H1 (cell line): ENCODE results near the gene CHI3L1. TPM values are rescaled to one million over a fixed set of nuclear protein-coding genes. Genes with fewer than 3 reads are reported as not detected.
A peak's percentile ranks its signal among the peaks of the same experiment; 100 is the strongest.

ENCODE experiments used
- CTCF ChIA-PET: fragments of 300-600 bp; sonication (Branson Sonifier 250); formaldehyde crosslinking; loops from one replicate; lab custom pipeline; 2021; ENCODE audit not compliant: partially characterized antibody; lab: Charles Lee
- POLR2A ChIA-PET: fragments of 300-600 bp; sonication (Branson Sonifier 250); formaldehyde crosslinking; loops from one replicate; lab custom pipeline; 2021; ENCODE audit warnings: inconsistent platforms; ENCODE audit not compliant: partially characterized antibody; lab: Charles Lee
- DNase-seq, 2 experiments: peaks; one replicate each; pipeline versions ENCODE4 v3.0.0 to v3.0.0-alpha.2; 2010 to 2022; ENCODE audit warnings: low spot score in 2 of 2, low read depth in 1 of 2, mixed read lengths in 1 of 2
- FAIRE-seq: peaks from 2 replicates; lab custom pipeline; 2011; peaks lifted over from hg19 to GRCh38; lab: Jason Lieb, UNC
- H2AFZ ChIP-seq: 2 replicates; pipeline ENCODE4 v1.8.1; 2012; ENCODE audit warnings: low read length, inconsistent platforms
- H2AK5ac ChIP-seq: 2 replicates; pipeline ENCODE4 v1.6.1; 2013; ENCODE audit warnings: low read depth, low read length
- H2BK120ac ChIP-seq: replicated peaks from 2 replicates; pipeline ENCODE3; 2013; ENCODE audit warnings: low read depth, low read length, inconsistent platforms
- H2BK12ac ChIP-seq: 2 replicates; pipeline ENCODE4 v1.6.1; 2013; ENCODE audit warnings: low read depth, low read length
- H2BK15ac ChIP-seq: 2 replicates; pipeline ENCODE4 v1.6.1; 2013; ENCODE audit warnings: low read length
- H2BK20ac ChIP-seq: 2 replicates; pipeline ENCODE4 v1.6.1; 2013; ENCODE audit warnings: low read length
- H2BK5ac ChIP-seq: 2 replicates; pipeline ENCODE4 v1.6.1; 2013; ENCODE audit warnings: low read depth, low read length
- H3K14ac ChIP-seq: 2 replicates; pipeline ENCODE4 v1.6.1; 2013; ENCODE audit warnings: inconsistent platforms; ENCODE audit not compliant: insufficient read length
- H3K18ac ChIP-seq: 2 replicates; pipeline ENCODE4 v1.6.1; 2013; ENCODE audit warnings: low read length; ENCODE audit errors: extremely low read depth
- H3K23ac ChIP-seq: 2 replicates; pipeline ENCODE4 v1.6.1; 2013; ENCODE audit warnings: inconsistent platforms; ENCODE audit not compliant: insufficient read length
- H3K23me2 ChIP-seq: 2 replicates; pipeline ENCODE4 v1.6.1; 2013; ENCODE audit warnings: low read depth, low read length
- H3K27ac ChIP-seq: 2 replicates; pipeline ENCODE4 v1.6.1; 2011; ENCODE audit warnings: low read depth, low read length, inconsistent platforms
- H3K27me3 ChIP-seq, 4 experiments: replicated peaks in 1 of 4; 1 replicate in 1 of 4; 2 replicates in 3 of 4; pipeline versions ENCODE4 v1.6.1 to v1.8.1; 2011 to 2013; ENCODE audit warnings: low read length in 3 of 4, mild to moderate bottlenecking in 3 of 4, inconsistent platforms in 2 of 4, mixed read lengths in 2 of 4, moderate library complexity in 1 of 4; ENCODE audit not compliant: control insufficient read depth in 3 of 4, insufficient read depth in 3 of 4; ENCODE audit errors: extremely low read depth in 1 of 4
- H3K36me3 ChIP-seq, 4 experiments: 2 replicates each; pipeline versions ENCODE4 v1.6.1 to v1.8.1; 2011 to 2013; ENCODE audit warnings: mild to moderate bottlenecking in 4 of 4, low read length in 3 of 4, moderate library complexity in 2 of 4, control low read depth in 1 of 4, inconsistent platforms in 1 of 4; ENCODE audit not compliant: insufficient read depth in 4 of 4, control insufficient read depth in 2 of 4
- H3K4ac ChIP-seq: replicated peaks from 2 replicates; pipeline ENCODE3; 2013; ENCODE audit warnings: low read length, low read depth, mixed read lengths, inconsistent platforms; ENCODE audit not compliant: insufficient read length
- H3K4me1 ChIP-seq, 4 experiments: replicated peaks in 1 of 4; 1 replicate in 1 of 4; 2 replicates in 3 of 4; pipeline versions ENCODE4 v1.6.1 to v1.8.1; 2011 to 2013; ENCODE audit warnings: low read length in 3 of 4, inconsistent platforms in 2 of 4, mixed read lengths in 1 of 4; ENCODE audit not compliant: insufficient read depth in 4 of 4, control insufficient read depth in 3 of 4
- H3K4me2 ChIP-seq, 2 experiments: 2 replicates each; pipeline versions ENCODE4 v1.6.1 to v1.8.1; 2011 to 2013; ENCODE audit warnings: low read depth in 2 of 2, low read length in 2 of 2, control low read depth in 1 of 2, inconsistent platforms in 1 of 2, mild to moderate bottlenecking in 1 of 2; ENCODE audit not compliant: insufficient read depth in 1 of 2
- H3K4me3 ChIP-seq, 4 experiments: fragments of 200-600, 300-600 bp in 1 of 4; sonication (generic), shearing (Covaris generic), sonication (Bioruptor Twin) in 1 of 4; 2 replicates each; pipeline versions ENCODE4 v1.5.1 to v1.8.1; 2011 to 2016; ENCODE audit warnings: low read length in 4 of 4, low read depth in 3 of 4, control low read depth in 2 of 4, inconsistent platforms in 2 of 4, mild to moderate bottlenecking in 2 of 4, mixed read lengths in 1 of 4, moderate library complexity in 1 of 4; ENCODE audit not compliant: insufficient read depth in 2 of 4; ENCODE audit errors: extremely low read depth in 1 of 4
- H3K56ac ChIP-seq: replicated peaks from 2 replicates; pipeline ENCODE3; 2013; ENCODE audit warnings: low read depth, mild to moderate bottlenecking, mixed read lengths, low read length, inconsistent platforms; ENCODE audit not compliant: insufficient read length
- H3K79me1 ChIP-seq: 2 replicates; pipeline ENCODE4 v1.6.1; 2013; ENCODE audit warnings: low read depth, low read length, control low read depth
- H3K79me2 ChIP-seq, 2 experiments: 2 replicates each; pipeline versions ENCODE4 v1.6.1 to v1.8.1; 2012 to 2013; ENCODE audit warnings: low read length in 2 of 2, mild to moderate bottlenecking in 2 of 2, inconsistent platforms in 1 of 2; ENCODE audit not compliant: insufficient read depth in 2 of 2, control insufficient read depth in 1 of 2
- H3K9ac ChIP-seq, 4 experiments: replicated peaks in 1 of 4; 1 replicate in 1 of 4; 2 replicates in 3 of 4; pipeline versions ENCODE4 v1.6.1 to v1.8.1; 2011 to 2013; ENCODE audit warnings: low read depth in 3 of 4, low read length in 3 of 4, control low read depth in 2 of 4, mild to moderate bottlenecking in 2 of 4, moderate library complexity in 2 of 4, inconsistent platforms in 1 of 4; ENCODE audit errors: extremely low read depth in 1 of 4
- H3K9me3 ChIP-seq, 2 experiments: 2 replicates each; pipeline versions ENCODE4 v1.6.1 to v1.8.1; 2012 to 2013; ENCODE audit warnings: mild to moderate bottlenecking in 2 of 2, moderate library complexity in 2 of 2, control low read depth in 1 of 2, inconsistent platforms in 1 of 2, low read depth in 1 of 2, low read length in 1 of 2, mixed read lengths in 1 of 2; ENCODE audit not compliant: insufficient read depth in 2 of 2
- H4K20me1 ChIP-seq, 2 experiments: replicated peaks in 1 of 2; 2 replicates each; pipeline versions ENCODE3 to v1.8.1; 2011 to 2013; ENCODE audit warnings: inconsistent platforms in 2 of 2, low read length in 2 of 2, mild to moderate bottlenecking in 1 of 2; ENCODE audit not compliant: insufficient read depth in 2 of 2, control insufficient read depth in 1 of 2
- H4K5ac ChIP-seq: 2 replicates; pipeline ENCODE4 v1.6.1; 2013; ENCODE audit warnings: low read length, low read depth, mixed read lengths, inconsistent platforms; ENCODE audit not compliant: insufficient read length
- H4K8ac ChIP-seq: 2 replicates; pipeline ENCODE4 v1.8.0; 2013; ENCODE audit warnings: mild to moderate bottlenecking, moderate library complexity, low read length, inconsistent platforms; ENCODE audit not compliant: insufficient read depth; ENCODE audit errors: extremely low read depth
- H4K91ac ChIP-seq: replicated peaks from 2 replicates; pipeline ENCODE3; 2013; ENCODE audit warnings: low read length, mixed read lengths, inconsistent platforms; ENCODE audit not compliant: insufficient read length
- BRCA1 ChIP-seq: IDR thresholded peaks from 2 replicates; pipeline ENCODE4 v1.6.1; 2012; ENCODE audit warnings: low read depth, low read length, improper control_type of control experiment
- CREB1 ChIP-seq: IDR thresholded peaks from 2 replicates; pipeline ENCODE4 v1.6.1; 2012; ENCODE audit warnings: inconsistent platforms
- CTBP2 ChIP-seq: IDR thresholded peaks from 2 replicates; pipeline ENCODE4 v1.7.0; 2011; ENCODE audit warnings: borderline replicate concordance, mild to moderate bottlenecking, moderate library complexity, mixed read lengths, low read length; ENCODE audit not compliant: insufficient read depth, insufficient read length
- PHF8 ChIP-seq: fragments of 200-600 bp; sonication (generic); conservative IDR thresholded peaks from 2 replicates; pipeline ENCODE4 v1.7.1; 2012; ENCODE audit warnings: low read depth, mild to moderate bottlenecking, inconsistent platforms, low read length, moderate library complexity
- SAP30 ChIP-seq: fragments of 300-600 bp; sonication (generic); IDR thresholded peaks from 2 replicates; pipeline ENCODE4 v1.7.1; 2012; ENCODE audit warnings: low read length, moderate library complexity, mild to moderate bottlenecking, inconsistent platforms; ENCODE audit not compliant: insufficient read depth, insufficient replicate concordance
- SP1 ChIP-seq: IDR thresholded peaks from 2 replicates; pipeline ENCODE4 v1.6.1; 2011; ENCODE audit warnings: low read depth, low read length
- WGBS, 2 experiments: shearing (Covaris generic) in 1 of 2; methylation state at CpG; one replicate each; pipeline versions ENCODE4 v1.1.6 to v1.1.7; 2013 to 2015; ENCODE audit warnings: low lambda C conversion rate in 2 of 2, mixed read lengths in 2 of 2, inconsistent platforms in 1 of 2, low coverage in 1 of 2, missing lambda C conversion rate in 1 of 2; ENCODE audit not compliant: insufficient replicate concordance in 2 of 2, insufficient coverage in 1 of 2, insufficient read length in 1 of 2; ENCODE audit errors: extremely low coverage in 1 of 2, missing lambda C conversion rate in 1 of 2; 5-methylcytosine and 5-hydroxymethylcytosine counted together
- polyA plus RNA-seq, 7 experiments: library from polyadenylated mRNA; depleted of rRNA in 3 of 7; stranded (reverse) in 5 of 7; unstranded in 2 of 7; fragments of >200 nt in 5 of 7; fragments of 200-250 nt in 2 of 7; gene quantifications; 1 replicate in 5 of 7; 2 replicates in 1 of 7; 4 replicates in 1 of 7; pipeline versions ENCODE4 v1.2.1 to v1.2.3, GENCODE V29; 2011 to 2013; ENCODE audit warnings: missing spikeins in 2 of 7, mixed read lengths in 2 of 7
- total RNA-seq: library from RNA; stranded (reverse); fragmentation: NEBNext Ultra II Directional; extraction: Animal tissue kit (Norgen Biotek cat#: 25700); gene quantifications from 2 replicates; pipeline ENCODE4 v1.2.1, GENCODE V29; 2021

The CHI3L1 gene
- total and polyA plus RNA-seq, 2 of the 8 experiments (the other 6 are each of a cell fraction or from before 2014, with no cell fraction given), result 1.0 TPM; not detected in 1

- Histone ChIP-seq H3K23ac (no peak overlapping the region), H2BK12ac (no peak overlapping the region), H2AK5ac (no peak overlapping the region), H3K4me1 (peaks cover 0 to 7% (median 2%) of the 10 kb centered on the region in 4 experiments; a peak in 4 of 7 replicates), H2BK120ac (no peak overlapping the region), H4K8ac (no peak overlapping the region), H2BK15ac (0 out of 2 replicates have a peak overlapping the region, but pooled peaks have one; percentile 72), H4K5ac (no peak overlapping the region), H2BK5ac (no peak overlapping the region), H3K18ac (no peak overlapping the region), H3K56ac (no peak overlapping the region), H2AFZ (no peak overlapping the region), H3K27me3 (no peaks in the 10 kb centered on the region), H3K4ac (no peak overlapping the region), H3K79me2 (no peaks in the 10 kb centered on the region), H4K91ac (no peak overlapping the region), H3K4me2 (no peak overlapping the region), H3K23me2 (no peaks in the 10 kb centered on the region), H3K79me1 (no peaks in the 10 kb centered on the region), H3K9me3 (no peaks in the 10 kb centered on the region), H3K36me3 (no peaks in the 10 kb centered on the region), H2BK20ac (no peak overlapping the region), H3K4me3 (no peak overlapping the region), H3K14ac (no peak overlapping the region), H4K20me1 (no peaks in the 10 kb centered on the region), H3K9ac (no peak overlapping the region), H3K27ac (no peak overlapping the region)
- ChIA-PET CTCF (interaction anchor here (0.6 to 16.8 kb wide), 41 partner anchors 9 to 474 kb away, joined by 3 to 511 read pairs (median 7); partner anchors contain the start of genes ADORA1, CHI3L1 and MYOG), POLR2A (interaction anchor here (1.1 to 1.6 kb wide), 3 partner anchors 55 to 134 kb away, joined by 3 to 6 read pairs (median 3); no protein-coding TSS in a partner anchor)
- 63% methylated on average over 1 of the region's 2 CpGs; no CpG with 5 or more reads in 1 of the 2 experiments for WGBS, 2 experiments
- no peak for DNase-seq
- FAIRE-seq, result no peak
- TF ChIP-seq CTBP2 (no peak), SP1 (no peak), SAP30 (no peak), PHF8 (no peak), CREB1 (no peak), BRCA1 (no peak)
Observed at GRCh38 chr1:203173011-203173555, 13.4 kb downstream of the CHI3L1 start.
